Memory B cell (primary cell): ENCODE results near the gene TSPAN32.
"Not testable (repeated sequence)": the region's sequence is repeated elsewhere in the genome, so short reads cannot be mapped to it uniquely, and the experiment has no call there.

Experiments
- ATAC-seq: fragments of 150-1000 bp; cut with Tn5 transposase; 2 replicates; pipeline ENCODE4 v1.10.0; 2021; ENCODE audit warnings: low read depth, mild to moderate bottlenecking, moderate library complexity
- DNase-seq, 2 donors: peaks; one replicate each; pipeline ENCODE4 v3.0.0; 2022; ENCODE audit warnings: low spot score in 2 of 2
- H3K27ac Mint-ChIP-seq: one replicate; pipeline ENCODE4 v1.8.0; 2022; ENCODE audit warnings: mild to moderate bottlenecking, moderate library complexity, mixed read lengths
- H3K27me3 Mint-ChIP-seq: one replicate; pipeline ENCODE4 v1.8.0; 2022; ENCODE audit warnings: mixed read lengths
- H3K36me3 Mint-ChIP-seq: one replicate; pipeline ENCODE4 v1.8.0; 2022; ENCODE audit warnings: mild to moderate bottlenecking, mixed read lengths
- H3K4me1 Mint-ChIP-seq: one replicate; pipeline ENCODE4 v1.8.0; 2022; ENCODE audit warnings: mixed read lengths
- H3K4me3 Mint-ChIP-seq: one replicate; pipeline ENCODE4 v1.8.0; 2022; ENCODE audit warnings: mild to moderate bottlenecking, moderate library complexity, mixed read lengths
- H3K9me3 Mint-ChIP-seq: one replicate; pipeline ENCODE4 v1.8.0; 2022; ENCODE audit warnings: mixed read lengths

Gene TSPAN32

GRCh38 chr11:2355000-2355644 is 53.3 kb downstream of the TSPAN32 start:
- DNase-seq (no peak), ATAC-seq (no peak)
- Mint-ChIP-seq H3K27me3 (peaks cover 2% of the 10 kb centered on the region), H3K9me3 (peaks cover 2% of the 10 kb centered on the region), H3K4me3 (no peak overlapping the region), H3K27ac (no peak overlapping the region), H3K36me3 (no peaks in the 10 kb centered on the region), H3K4me1 (peaks cover 8% of the 10 kb centered on the region)

- Mint-ChIP-seq H3K4me1 (peaks cover 8% of the 10 kb centered on the region), H3K9me3 (no peaks in the 10 kb centered on the region), H3K36me3 (no peaks in the 10 kb centered on the region), H3K27me3 (peaks cover 2% of the 10 kb centered on the region), H3K27ac (no peak overlapping the region), H3K4me3 (no peak overlapping the region)
- DNase-seq, result no peak
- ATAC-seq, result no peak
These were observed 55.4 kb downstream of the TSPAN32 start for GRCh38 chr11:2357246-2357645.

GRCh38 chr11:2357651-2358050 is 55.8 kb downstream of the TSPAN32 start:
- ATAC-seq, DNase-seq: not testable (repeated sequence)

GRCh38 chr11:2358754-2359442 is 57.1 kb downstream of the TSPAN32 start:
- H3K27me3 Mint-ChIP-seq, result peaks cover 2% of the 10 kb centered on the region
- no peaks in the 10 kb centered on the region for H3K9me3 Mint-ChIP-seq
- H3K36me3 Mint-ChIP-seq, result no peaks in the 10 kb centered on the region
- peaks cover 8% of the 10 kb centered on the region for H3K4me1 Mint-ChIP-seq
- peak; percentile 85 for ATAC-seq
- H3K27ac Mint-ChIP-seq, result peak overlapping the region; percentile 48
- no peak for DNase-seq
- H3K4me3 Mint-ChIP-seq, result peak overlapping the region; percentile 18

More at GRCh38 chr11:2357651-2358050, 55.8 kb downstream of the TSPAN32 start:
- H3K4me3 Mint-ChIP-seq, H3K36me3 Mint-ChIP-seq, H3K27ac Mint-ChIP-seq, H3K9me3 Mint-ChIP-seq, H3K4me1 Mint-ChIP-seq, H3K27me3 Mint-ChIP-seq: not testable (repeated sequence)

- Mint-ChIP-seq H3K27ac (peak overlapping the region; percentile 48), H3K9me3 (no peaks in the 10 kb centered on the region), H3K27me3 (peaks cover 2% of the 10 kb centered on the region), H3K4me3 (no peak overlapping the region), H3K36me3 (no peaks in the 10 kb centered on the region), H3K4me1 (peaks cover 8% of the 10 kb centered on the region)
- DNase-seq, result no peak
- ATAC-seq, result no peak
These were observed 57.7 kb downstream of the TSPAN32 start for GRCh38 chr11:2359557-2359956.

- Mint-ChIP-seq H3K27me3 (peaks cover 2% of the 10 kb centered on the region), H3K4me3 (no peak overlapping the region), H3K9me3 (no peaks in the 10 kb centered on the region), H3K27ac (no peak overlapping the region), H3K36me3 (no peaks in the 10 kb centered on the region), H3K4me1 (peaks cover 8% of the 10 kb centered on the region)
- DNase-seq (no peak), ATAC-seq (no peak)
These were observed 58.3 kb downstream of the TSPAN32 start for GRCh38 chr11:2360081-2360642.

- DNase-seq, result no peak
- H3K27ac Mint-ChIP-seq, result no peak overlapping the region
These were observed 59.8 kb downstream of the TSPAN32 start for GRCh38 chr11:2361565-2361964.

GRCh38 chr11:2362414-2362813 is 60.6 kb downstream of the TSPAN32 start:
- Mint-ChIP-seq H3K9me3 (no peaks in the 10 kb centered on the region), H3K27me3 (no peaks in the 10 kb centered on the region), H3K27ac (no peak overlapping the region), H3K36me3 (no peaks in the 10 kb centered on the region), H3K4me3 (no peak overlapping the region), H3K4me1 (peaks cover 8% of the 10 kb centered on the region)
- ATAC-seq, result no peak
- DNase-seq, result no peak

More at GRCh38 chr11:2361565-2361964, 59.8 kb downstream of the TSPAN32 start:
- H3K4me3 Mint-ChIP-seq, result no peak overlapping the region
- H3K9me3 Mint-ChIP-seq, result no peaks in the 10 kb centered on the region
- peaks cover 8% of the 10 kb centered on the region for H3K4me1 Mint-ChIP-seq
- H3K27me3 Mint-ChIP-seq, result no peaks in the 10 kb centered on the region
- ATAC-seq, result no peak
- no peaks in the 10 kb centered on the region for H3K36me3 Mint-ChIP-seq

GRCh38 chr11:2363130-2363529 is 61.3 kb downstream of the TSPAN32 start:
- peaks cover 8% of the 10 kb centered on the region for H3K4me1 Mint-ChIP-seq
- H3K27ac Mint-ChIP-seq, result no peak overlapping the region
- DNase-seq (no peak), ATAC-seq (no peak)
- H3K27me3 Mint-ChIP-seq, result no peaks in the 10 kb centered on the region
- H3K36me3 Mint-ChIP-seq, result no peaks in the 10 kb centered on the region
- no peaks in the 10 kb centered on the region for H3K9me3 Mint-ChIP-seq
- H3K4me3 Mint-ChIP-seq, result no peak overlapping the region

- Mint-ChIP-seq H3K36me3 (no peaks in the 10 kb centered on the region), H3K4me3 (no peak overlapping the region), H3K27ac (no peak overlapping the region)
These were observed 62.0 kb downstream of the TSPAN32 start for GRCh38 chr11:2363577-2364370.

GRCh38 chr11:2364386-2364785 is 62.6 kb downstream of the TSPAN32 start:
- not testable (repeated sequence) for ATAC-seq, H3K27me3 Mint-ChIP-seq, H3K9me3 Mint-ChIP-seq, H3K4me1 Mint-ChIP-seq, H3K27ac Mint-ChIP-seq, H3K4me3 Mint-ChIP-seq, H3K36me3 Mint-ChIP-seq, DNase-seq

More at GRCh38 chr11:2363577-2364370, 62.0 kb downstream of the TSPAN32 start:
- DNase-seq, result no peak
- H3K27me3 Mint-ChIP-seq, result no peaks in the 10 kb centered on the region
- no peak for ATAC-seq
- H3K4me1 Mint-ChIP-seq, result peaks cover 6% of the 10 kb centered on the region
- H3K9me3 Mint-ChIP-seq, result no peaks in the 10 kb centered on the region

- Mint-ChIP-seq H3K9me3 (no peaks in the 10 kb centered on the region), H3K4me1 (peaks cover 2% of the 10 kb centered on the region), H3K27ac (no peak overlapping the region), H3K4me3 (no peak overlapping the region), H3K36me3 (no peaks in the 10 kb centered on the region), H3K27me3 (no peaks in the 10 kb centered on the region)
- no peak for DNase-seq
- no peak for ATAC-seq
These were observed 63.9 kb downstream of the TSPAN32 start for GRCh38 chr11:2365571-2366210.

GRCh38 chr11:2366276-2366675 is 64.5 kb downstream of the TSPAN32 start:
- H3K27ac Mint-ChIP-seq, result no peak overlapping the region
- no peaks in the 10 kb centered on the region for H3K36me3 Mint-ChIP-seq
- DNase-seq (no peak), ATAC-seq (no peak)
- no peak overlapping the region for H3K4me3 Mint-ChIP-seq
- peaks cover 2% of the 10 kb centered on the region for H3K4me1 Mint-ChIP-seq
- H3K9me3 Mint-ChIP-seq, result no peaks in the 10 kb centered on the region
- no peaks in the 10 kb centered on the region for H3K27me3 Mint-ChIP-seq
